SJSA1 (cell line): ENCODE data around the gene CMTM6. TPM values are rescaled to one million over a fixed set of nuclear protein-coding genes. Genes with fewer than 3 reads are reported as not detected.
"Not testable (repeated sequence)": the region's sequence is repeated elsewhere in the genome, so short reads cannot be mapped to it uniquely, and the experiment has no call there.

Experiments
- DNase-seq, 2 experiments: peaks; one replicate each; pipeline ENCODE4 v3.0.0-alpha.2; 2015 to 2020; ENCODE audit warnings: low spot score in 2 of 2, low read depth in 1 of 2
- H3K27ac ChIP-seq: fragments of 250-450 bp; sonication (Bioruptor Pico); 2 replicates; pipeline ENCODE4 v1.5.1; 2020; ENCODE audit warnings: mild to moderate bottlenecking, moderate library complexity
- H3K27me3 ChIP-seq: fragments of 250-450 bp; sonication (Bioruptor Pico); replicated peaks from 2 replicates; pipeline ENCODE4 v1.5.1; 2020; ENCODE audit warnings: mild to moderate bottlenecking, moderate library complexity
- H3K36me3 ChIP-seq: fragments of 250-450 bp; sonication (Bioruptor Pico); 2 replicates; pipeline ENCODE4 v1.5.1; 2020; ENCODE audit warnings: mild to moderate bottlenecking
- H3K4me1 ChIP-seq: fragments of 250-450 bp; sonication (Bioruptor Pico); replicated peaks from 2 replicates; pipeline ENCODE4 v1.6.1; 2021; ENCODE audit warnings: mild to moderate bottlenecking
- H3K4me3 ChIP-seq: fragments of 250-450 bp; sonication (Bioruptor Pico); 2 replicates; pipeline ENCODE4 v1.5.1; 2020; ENCODE audit warnings: mild to moderate bottlenecking
- H3K9me3 ChIP-seq: fragments of 250-450 bp; sonication (Bioruptor Pico); replicated peaks from 2 replicates; pipeline ENCODE4 v1.5.1; 2020; ENCODE audit warnings: mild to moderate bottlenecking
- total RNA-seq: library from RNA; depleted of rRNA; stranded (reverse); fragments of >200 nt; shearing (Covaris generic); gene quantifications from 2 replicates; pipeline ENCODE4 v1.2.3, GENCODE V29; 2014

CMTM6 gene
- total RNA-seq, 1 experiment from 2014 or later = 204 TPM

- H3K27ac ChIP-seq = no peak overlapping the region
- no peaks in the 10 kb centered on the region for H3K27me3 ChIP-seq
- no peaks in the 10 kb centered on the region for H3K36me3 ChIP-seq
- H3K4me3 ChIP-seq = no peak overlapping the region
- no peak for DNase-seq
- H3K4me1 ChIP-seq = peaks cover 7% of the 10 kb centered on the region
- H3K9me3 ChIP-seq = no peaks in the 10 kb centered on the region
These were observed 61.9 kb downstream of the CMTM6 start for GRCh38 chr3:32440611-32441350.

- H3K9me3 ChIP-seq, H3K36me3 ChIP-seq, H3K4me1 ChIP-seq, H3K27me3 ChIP-seq, H3K4me3 ChIP-seq, H3K27ac ChIP-seq, DNase-seq: not testable (repeated sequence)
These were observed 63.2 kb downstream of the CMTM6 start for GRCh38 chr3:32439421-32439820.

GRCh38 chr3:32438596-32439344 is 63.9 kb downstream of the CMTM6 start:
- Histone ChIP-seq H3K27ac (no peak overlapping the region), H3K36me3 (no peaks in the 10 kb centered on the region), H3K4me3 (no peak overlapping the region), H3K4me1 (peaks cover 6% of the 10 kb centered on the region), H3K9me3 (no peaks in the 10 kb centered on the region), H3K27me3 (no peaks in the 10 kb centered on the region)
- DNase-seq = no peak

GRCh38 chr3:32437896-32438295 is 64.8 kb downstream of the CMTM6 start:
- DNase-seq = no peak
- H3K27me3 ChIP-seq = no peaks in the 10 kb centered on the region
- no peaks in the 10 kb centered on the region for H3K36me3 ChIP-seq
- H3K27ac ChIP-seq = no peak overlapping the region
- no peaks in the 10 kb centered on the region for H3K9me3 ChIP-seq
- no peak overlapping the region for H3K4me3 ChIP-seq
- H3K4me1 ChIP-seq = no peaks in the 10 kb centered on the region

GRCh38 chr3:32436816-32437189 is 65.8 kb downstream of the CMTM6 start:
- Histone ChIP-seq H3K36me3 (no peaks in the 10 kb centered on the region), H3K4me3 (no peak overlapping the region), H3K4me1 (no peaks in the 10 kb centered on the region), H3K9me3 (no peaks in the 10 kb centered on the region), H3K27ac (no peak overlapping the region), H3K27me3 (no peaks in the 10 kb centered on the region)
- DNase-seq = no peak

- H3K4me3 ChIP-seq = no peak overlapping the region
- peak in 1 of 2 experiments; percentile 7 for DNase-seq
- no peaks in the 10 kb centered on the region for H3K27me3 ChIP-seq
- no peaks in the 10 kb centered on the region for H3K4me1 ChIP-seq
- H3K36me3 ChIP-seq = no peaks in the 10 kb centered on the region
- H3K9me3 ChIP-seq = no peaks in the 10 kb centered on the region
- H3K27ac ChIP-seq = no peak overlapping the region
These were observed 66.5 kb downstream of the CMTM6 start for GRCh38 chr3:32435911-32436815.

- Histone ChIP-seq H3K4me1 (no peaks in the 10 kb centered on the region), H3K27ac (no peak overlapping the region), H3K9me3 (no peaks in the 10 kb centered on the region), H3K36me3 (no peaks in the 10 kb centered on the region), H3K27me3 (no peaks in the 10 kb centered on the region), H3K4me3 (no peak overlapping the region)
- DNase-seq = peak in 1 of 2 experiments; percentile 2
These were observed 68.4 kb downstream of the CMTM6 start for GRCh38 chr3:32434206-32434605.

- DNase-seq = peak in 1 of 2 experiments; percentile 8
These were observed 69.7 kb downstream of the CMTM6 start for GRCh38 chr3:32432711-32433530.

GRCh38 chr3:32432045-32432710 is 70.5 kb downstream of the CMTM6 start:
- no peak overlapping the region for H3K27ac ChIP-seq
- no peaks in the 10 kb centered on the region for H3K36me3 ChIP-seq
- no peaks in the 10 kb centered on the region for H3K4me1 ChIP-seq
- H3K27me3 ChIP-seq = no peaks in the 10 kb centered on the region
- no peaks in the 10 kb centered on the region for H3K9me3 ChIP-seq
- no peak overlapping the region for H3K4me3 ChIP-seq
- no peak for DNase-seq

More at GRCh38 chr3:32432711-32433530, 69.7 kb downstream of the CMTM6 start:
- H3K27me3 ChIP-seq = no peaks in the 10 kb centered on the region
- no peaks in the 10 kb centered on the region for H3K36me3 ChIP-seq
- no peaks in the 10 kb centered on the region for H3K4me1 ChIP-seq
- no peak overlapping the region for H3K27ac ChIP-seq
- H3K9me3 ChIP-seq = no peaks in the 10 kb centered on the region
- H3K4me3 ChIP-seq = no peak overlapping the region

- no peaks in the 10 kb centered on the region for H3K4me1 ChIP-seq
- no peaks in the 10 kb centered on the region for H3K27me3 ChIP-seq
- no peaks in the 10 kb centered on the region for H3K36me3 ChIP-seq
- H3K4me3 ChIP-seq = no peak overlapping the region
- no peak for DNase-seq
- H3K9me3 ChIP-seq = no peaks in the 10 kb centered on the region
- no peak overlapping the region for H3K27ac ChIP-seq
These were observed 71.2 kb downstream of the CMTM6 start for GRCh38 chr3:32431481-32431880.
